Panc1 (cell line): Measurements from ENCODE around the gene WSCD2. TPM values are rescaled to one million over a fixed set of nuclear protein-coding genes. Genes with fewer than 3 reads are reported as not detected.

Experiments used
- ATAC-seq: fragments of 200-7000 bp; cut with Tn5 transposase; 2 replicates; pipeline ENCODE4 v1.9.1; 2020; ENCODE audit warnings: mild to moderate bottlenecking, moderate library complexity
- BruUV-seq: library from RNA; stranded (reverse); fragments of 400-500 nt; replicated peaks from 2 replicates; lab custom pipeline; 2021; lab: Mats Ljungman, UMichigan
- CTCF ChIA-PET: fragments of 300-600 bp; sonication (Branson Sonifier 250); formaldehyde crosslinking; loops from one replicate; lab custom pipeline; 2022; ENCODE audit warnings: antibody characterized with exemption; lab: Charles Lee
- POLR2A ChIA-PET: fragments of 300-600 bp; sonication (Branson Sonifier 250); formaldehyde crosslinking; loops from one replicate; lab custom pipeline; 2022; ENCODE audit warnings: antibody characterized with exemption; lab: Charles Lee
- DNase-seq: peaks from one replicate; pipeline ENCODE4 v3.0.0-alpha.2; 2010; ENCODE audit warnings: low read depth, low spot score
- H3K27ac ChIP-seq: 2 replicates; pipeline ENCODE4 v1.5.1; 2011; ENCODE audit warnings: mild to moderate bottlenecking, low read length, inconsistent platforms
- H3K27me3 ChIP-seq: fragments of 200-500 bp; sonication (Bioruptor generic); 2 replicates; pipeline ENCODE4 v1.6.0; 2014; ENCODE audit warnings: low read length, inconsistent platforms; ENCODE audit not compliant: control insufficient read depth, insufficient read depth
- H3K36me3 ChIP-seq: fragments of 200-500 bp; sonication (Bioruptor generic); 2 replicates; pipeline ENCODE4 v1.5.1; 2014; ENCODE audit warnings: inconsistent platforms, mild to moderate bottlenecking, low read length, moderate library complexity; ENCODE audit not compliant: control insufficient read depth, insufficient read depth
- H3K4me1 ChIP-seq: 2 replicates; pipeline ENCODE4 v1.5.1; 2011; ENCODE audit warnings: inconsistent platforms, mild to moderate bottlenecking, low read length, moderate library complexity; ENCODE audit not compliant: control insufficient read depth, insufficient read depth
- H3K4me3 ChIP-seq, 2 experiments: 2 replicates each; pipeline ENCODE4 v1.5.1; 2011 to 2012; ENCODE audit warnings: low read depth in 2 of 2, low read length in 2 of 2, mild to moderate bottlenecking in 2 of 2, inconsistent platforms in 1 of 2, moderate library complexity in 1 of 2
- H3K9me3 ChIP-seq: fragments of 200-500 bp; sonication (Bioruptor generic); 2 replicates; pipeline ENCODE4 v1.5.1; 2014; ENCODE audit warnings: low read depth, mild to moderate bottlenecking, inconsistent platforms, low read length, moderate library complexity; ENCODE audit not compliant: control insufficient read depth, insufficient read depth
- CTCF ChIP-seq: fragments of 450-650 bp; IDR thresholded peaks from 2 replicates; pipeline ENCODE4 v1.5.1; 2017; ENCODE audit warnings: mild to moderate bottlenecking
- POLR2AphosphoS5 ChIP-seq: IDR thresholded peaks from 2 replicates; pipeline ENCODE4 v1.6.1; 2012; ENCODE audit warnings: mild to moderate bottlenecking, low read depth, low read length, moderate library complexity
- REST ChIP-seq, 2 experiments: IDR thresholded peaks; 2 replicates each; pipeline ENCODE4 v1.6.1; 2011 to 2012; ENCODE audit warnings: low read depth in 2 of 2, control low read depth in 1 of 2, low read length in 1 of 2, mild to moderate bottlenecking in 1 of 2, moderate library complexity in 1 of 2; ENCODE audit not compliant: insufficient read depth in 1 of 2
- SIN3A ChIP-seq: IDR thresholded peaks from 2 replicates; pipeline ENCODE4 v1.6.1; 2012; ENCODE audit warnings: low read depth, mild to moderate bottlenecking, low read length, moderate library complexity, borderline replicate concordance; ENCODE audit not compliant: insufficient read depth
- TCF7L2 ChIP-seq: IDR thresholded peaks from 2 replicates; pipeline ENCODE4 v1.6.1; 2011; ENCODE audit warnings: mild to moderate bottlenecking, low read depth, low read length, inconsistent platforms
- in situ Hi-C: cut with HindIII; loops from 2 replicates; pipeline ENCODE4 v1.10.0; 2016; ENCODE audit warnings: low sequenced_read_pairs, low pct_unique_long_range_greater_than_20kb
- intact Hi-C: fragments of 100-400 bp; cut with micrococcal nuclease; formaldehyde crosslinking; loops from one replicate; pipeline ENCODE4 v1.10.0; 2022; ENCODE audit not compliant: unreplicated experiment
- total RNA-seq: library from RNA; stranded (reverse); gene quantifications from one replicate; pipeline ENCODE4 v1.2.1, GENCODE V29; 2021; ENCODE audit not compliant: unreplicated experiment

The WSCD2 gene
- total RNA-seq, 1 experiment from 2014 or later = 0.64 TPM

GRCh38 chr12:108196921-108197320 lies 67.8 kb downstream of the WSCD2 start:
- Histone ChIP-seq H3K27ac (no peak overlapping the region), H3K36me3 (no peaks in the 10 kb centered on the region), H3K4me1 (no peaks in the 10 kb centered on the region), H3K4me3 (no peak overlapping the region), H3K9me3 (no peaks in the 10 kb centered on the region), H3K27me3 (no peaks in the 10 kb centered on the region; the same call in 1 of the 2 replicates)
- intact Hi-C loops = loop anchor here (10.0 kb wide), 1 partner anchor 258 kb away; no protein-coding TSS in a partner anchor
- ATAC-seq (no peak), DNase-seq (no peak)
- no TSS peak for BruUV-seq
- ChIA-PET CTCF (no interaction called here), POLR2A (no interaction called here)
- in situ Hi-C loops = no loop called here
- TF ChIP-seq TCF7L2 (no peak), CTCF (no peak), SIN3A (no peak), POLR2AphosphoS5 (no peak), REST (IDR thresholded peaks at IDR 0.05; ENCODE audit: insufficient read depth in 1 of 2, low read depth in 2 of 2, low read length in 1 of 2) (no peak)

GRCh38 chr12:108198043-108198442 lies 69.0 kb downstream of the WSCD2 start:
- intact Hi-C loops (loop anchor here (10.0 kb wide), 1 partner anchor 257 kb away; no protein-coding TSS in a partner anchor), in situ Hi-C loops (no loop called here)

More at GRCh38 chr12:108198043-108198442, 69.0 kb downstream of the WSCD2 start:
- no peaks in the 10 kb centered on the region for H3K36me3 ChIP-seq
- no peak overlapping the region for H3K4me3 ChIP-seq
- BruUV-seq = no TSS peak
- DNase-seq = no peak
- CTCF ChIA-PET = no interaction called here
- ATAC-seq = no peak
- H3K27ac ChIP-seq = no peak overlapping the region
- H3K27me3 ChIP-seq = no peaks in the 10 kb centered on the region; the same call in 1 of the 2 replicates
- H3K4me1 ChIP-seq = no peaks in the 10 kb centered on the region
- POLR2A ChIA-PET = no interaction called here
- TF ChIP-seq CTCF (no peak), SIN3A (no peak), POLR2AphosphoS5 (no peak), TCF7L2 (no peak), REST (IDR thresholded peaks at IDR 0.05; ENCODE audit: insufficient read depth in 1 of 2, low read depth in 2 of 2, low read length in 1 of 2) (peak; percentile 63 to 67; a peak in 2 of 4 replicates)
- H3K9me3 ChIP-seq = no peaks in the 10 kb centered on the region
